Measurements from ENCODE around the gene CDH4.
"Not testable (repeated sequence)": the region's sequence is repeated elsewhere in the genome, so short reads cannot be mapped to it uniquely, and the experiment has no call there.

CDH4 gene

GRCh38 chr20:61840779-61841455 lies 588.9 kb downstream of the CDH4 start:
- DNase-seq = no peak

GRCh38 chr20:61841551-61841950 lies 589.5 kb downstream of the CDH4 start:
- DNase-seq = no peak

- no peak for DNase-seq
Observed at GRCh38 chr20:61841966-61842365, 589.9 kb downstream of the CDH4 start.

GRCh38 chr20:61844621-61845020 lies 592.6 kb downstream of the CDH4 start:
- DNase-seq = no peak

GRCh38 chr20:61845233-61845671 lies 593.2 kb downstream of the CDH4 start:
- DNase-seq = no peak

- no peak for DNase-seq
Observed at GRCh38 chr20:61846074-61846473, 594.0 kb downstream of the CDH4 start.

GRCh38 chr20:61846741-61847419 lies 594.8 kb downstream of the CDH4 start:
- no peak for DNase-seq

GRCh38 chr20:61847420-61847748 lies 595.3 kb downstream of the CDH4 start:
- no peak for DNase-seq

GRCh38 chr20:61847986-61848385 lies 595.9 kb downstream of the CDH4 start:
- DNase-seq = no peak

- DNase-seq = no peak
Observed at GRCh38 chr20:61848851-61849250, 596.8 kb downstream of the CDH4 start.

- no peak for DNase-seq
Observed at GRCh38 chr20:61849376-61849775, 597.3 kb downstream of the CDH4 start.

- no peak for DNase-seq
Observed at GRCh38 chr20:61849822-61850221, 597.8 kb downstream of the CDH4 start.

GRCh38 chr20:61850457-61850856 lies 598.4 kb downstream of the CDH4 start:
- no peak for DNase-seq

- DNase-seq = no peak
Observed at GRCh38 chr20:61850926-61851900, 599.2 kb downstream of the CDH4 start.

GRCh38 chr20:61852268-61853072 lies 600.4 kb downstream of the CDH4 start:
- DNase-seq = no peak

GRCh38 chr20:61853073-61854005 lies 601.3 kb downstream of the CDH4 start:
- no peak for DNase-seq

- not testable (repeated sequence) for DNase-seq
Observed at GRCh38 chr20:61854538-61854937, 602.5 kb downstream of the CDH4 start.

- no peak for DNase-seq
Observed at GRCh38 chr20:61855286-61855685, 603.2 kb downstream of the CDH4 start.

- DNase-seq = no peak
Observed at GRCh38 chr20:61856626-61857413, 604.8 kb downstream of the CDH4 start.

- no peak for DNase-seq
Observed at GRCh38 chr20:61857414-61857775, 605.3 kb downstream of the CDH4 start.

GRCh38 chr20:61857884-61858283 lies 605.8 kb downstream of the CDH4 start:
- DNase-seq = no peak
